ENCODE results near the gene CBLC. TPM values are rescaled to one million over a fixed set of nuclear protein-coding genes. Genes with fewer than 3 reads are reported as not detected.

Gene CBLC
- total and polyA plus RNA-seq, 2 experiments from 2014 or later: not detected

- H3K4me3 ChIP-seq: no peak overlapping the region
- DNase-seq: no peak
- peaks cover 5% of the 10 kb centered on the region; the same call in 1 of the 2 replicates for H3K4me1 ChIP-seq (ENCODE audit: insufficient read depth)
- 47 to 56% methylated on average over 7 of the region's 7 CpGs for WGBS, 2 experiments (ENCODE audit: low coverage in 1 of 2, low lambda C conversion rate in 2 of 2, missing lambda C conversion rate in 2 of 2)
- H4K20me1 ChIP-seq (ENCODE audit: insufficient read depth): no peaks in the 10 kb centered on the region
- H3K9me2 ChIP-seq (ENCODE audit: insufficient read depth): no peaks in the 10 kb centered on the region
- in situ Hi-C loops (cut with MboI): no loop called here
- H3K9ac ChIP-seq: no peak overlapping the region
- H3K79me2 ChIP-seq (ENCODE audit: insufficient read depth): no peaks in the 10 kb centered on the region
- no peaks in the 10 kb centered on the region for H3K9me3 ChIP-seq (ENCODE audit: low read depth)
- H3K4me2 ChIP-seq (ENCODE audit: unreplicated experiment): no peak overlapping the region
- no peak for TF ChIP-seq EZH2 (IDR thresholded peaks at IDR 0.05; ENCODE audit: insufficient read depth, poor library complexity, severe bottlenecking)
- peaks cover 7% of the 10 kb centered on the region; the same call in 1 of the 2 replicates for H3F3A ChIP-seq (ENCODE audit: insufficient read depth)
- no peak overlapping the region for H3K27ac ChIP-seq
- H2AFZ ChIP-seq: no peak overlapping the region
- no peaks in the 10 kb centered on the region for H3K27me3 ChIP-seq (replicated peaks; ENCODE audit: insufficient read depth)
- no peaks in the 10 kb centered on the region for H3K36me3 ChIP-seq (ENCODE audit: low read depth)
Measured at GRCh38 chr19:44806291-44806690, 28.6 kb downstream of the CBLC start.

DNA sequence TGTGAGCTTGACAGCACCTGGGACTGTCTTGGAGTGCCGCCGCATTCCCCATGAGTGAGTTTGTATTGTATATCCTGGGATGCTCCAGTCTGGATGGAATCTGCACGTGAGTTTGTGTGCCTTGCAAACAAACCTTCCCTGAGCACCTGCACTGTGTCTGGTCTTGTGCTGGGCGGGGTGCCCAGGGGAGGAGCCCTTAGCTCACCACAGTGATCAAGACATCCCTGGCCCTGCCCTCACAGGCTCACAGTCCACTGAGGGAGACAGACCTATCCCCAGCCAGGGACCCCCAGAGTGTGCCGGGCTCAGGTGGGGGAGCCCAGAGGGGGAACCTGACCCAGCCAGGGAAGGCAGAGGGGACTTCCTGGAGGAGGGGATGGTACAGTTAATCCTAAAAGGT, 29.5 kb downstream of the CBLC start:
- in situ Hi-C loops (cut with MboI): no loop called here
- H3K27ac ChIP-seq: no peak overlapping the region
- H3K4me3 ChIP-seq: no peak overlapping the region
- no peaks in the 10 kb centered on the region for H3K27me3 ChIP-seq (replicated peaks; ENCODE audit: insufficient read depth)
- H3K9me2 ChIP-seq (ENCODE audit: insufficient read depth): no peaks in the 10 kb centered on the region
- DNase-seq: peak; percentile 16
- H3F3A ChIP-seq (ENCODE audit: insufficient read depth): peaks cover 7% of the 10 kb centered on the region; the same call in 1 of the 2 replicates
- peaks cover 5% of the 10 kb centered on the region; the same call in 1 of the 2 replicates for H3K4me1 ChIP-seq (ENCODE audit: insufficient read depth)
- H3K9me3 ChIP-seq (ENCODE audit: low read depth): no peaks in the 10 kb centered on the region
- no peak overlapping the region for H3K4me2 ChIP-seq (ENCODE audit: unreplicated experiment)
- no peak for TF ChIP-seq EZH2 (IDR thresholded peaks at IDR 0.05; ENCODE audit: insufficient read depth, poor library complexity, severe bottlenecking)
- no peak for TF ChIP-seq EZH2phosphoT487 (IDR thresholded peaks at IDR 0.05; ENCODE audit: insufficient read depth, low read depth)
- no peak overlapping the region for H2AFZ ChIP-seq
- no peaks in the 10 kb centered on the region for H3K36me3 ChIP-seq (ENCODE audit: low read depth)
- no peaks in the 10 kb centered on the region for H3K79me2 ChIP-seq (ENCODE audit: insufficient read depth)
- H3K9ac ChIP-seq: no peak overlapping the region
- WGBS, 2 experiments (ENCODE audit: low coverage in 1 of 2, low lambda C conversion rate in 2 of 2, missing lambda C conversion rate in 2 of 2): 56% methylated on average over 5 of the region's 5 CpGs
- no peaks in the 10 kb centered on the region for H4K20me1 ChIP-seq (ENCODE audit: insufficient read depth)

DNA sequence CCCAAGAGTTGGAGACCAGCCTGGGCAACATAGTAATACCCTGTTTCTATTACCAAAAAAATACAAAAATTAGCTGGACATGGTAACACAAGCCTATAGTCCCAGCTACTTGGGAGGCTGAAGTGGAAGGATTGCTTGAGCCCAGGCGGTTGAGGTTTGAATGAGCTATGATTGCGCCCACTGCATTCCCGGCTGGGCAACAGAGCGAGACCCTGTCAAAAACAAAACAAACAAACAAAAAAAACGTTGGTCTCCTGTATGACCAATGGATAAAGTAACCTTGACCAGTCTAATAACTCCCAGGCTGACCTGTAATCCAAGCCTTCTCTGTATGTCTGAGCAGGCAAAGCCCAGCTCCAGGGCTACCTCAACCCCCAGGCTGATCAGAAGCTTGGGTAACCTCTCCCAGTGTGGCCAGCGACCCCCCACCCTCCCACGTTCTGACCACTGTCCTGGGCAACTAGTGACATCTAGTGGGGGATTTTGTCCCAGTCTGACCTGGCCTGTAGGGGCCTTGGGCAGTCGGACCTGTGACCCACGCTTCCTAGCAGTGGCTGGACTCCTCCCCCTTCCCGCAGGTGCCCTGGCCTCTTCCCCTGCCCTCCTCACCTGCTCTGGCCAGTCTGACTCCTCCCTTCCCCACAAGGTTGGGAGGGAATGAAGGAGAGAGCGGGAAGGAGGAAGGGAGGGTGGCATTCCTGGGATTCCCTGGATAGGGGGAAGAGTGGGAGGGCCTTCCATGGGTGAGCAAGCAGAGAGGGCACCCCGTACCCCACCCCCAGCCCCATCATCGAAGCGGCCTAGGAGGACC, 30.2 kb downstream of the CBLC start:
- no peak overlapping the region for H3K9ac ChIP-seq
- H2AFZ ChIP-seq: no peak overlapping the region
- no peaks in the 10 kb centered on the region for H3K27me3 ChIP-seq (replicated peaks; ENCODE audit: insufficient read depth)
- H4K20me1 ChIP-seq (ENCODE audit: insufficient read depth): no peaks in the 10 kb centered on the region
- peaks cover 7% of the 10 kb centered on the region; the same call in 1 of the 2 replicates for H3F3A ChIP-seq (ENCODE audit: insufficient read depth)
- DNase-seq: peak; percentile 23
- no peak overlapping the region for H3K4me2 ChIP-seq (ENCODE audit: unreplicated experiment)
- no peaks in the 10 kb centered on the region for H3K9me2 ChIP-seq (ENCODE audit: insufficient read depth)
- no peaks in the 10 kb centered on the region for H3K9me3 ChIP-seq (ENCODE audit: low read depth)
- H3K27ac ChIP-seq: no peak overlapping the region
- peaks cover 5% of the 10 kb centered on the region; the same call in 1 of the 2 replicates for H3K4me1 ChIP-seq (ENCODE audit: insufficient read depth)
- TF ChIP-seq EZH2 (IDR thresholded peaks at IDR 0.05; ENCODE audit: insufficient read depth, poor library complexity, severe bottlenecking) (no peak), EZH2phosphoT487 (IDR thresholded peaks at IDR 0.05; ENCODE audit: insufficient read depth, low read depth) (no peak)
- H3K36me3 ChIP-seq (ENCODE audit: low read depth): no peaks in the 10 kb centered on the region
- WGBS, 2 experiments (ENCODE audit: low coverage in 1 of 2, low lambda C conversion rate in 2 of 2, missing lambda C conversion rate in 2 of 2): 30 to 31% methylated on average over 12 to 14 of the region's 14 CpGs
- in situ Hi-C loops (cut with MboI): no loop called here
- no peaks in the 10 kb centered on the region for H3K79me2 ChIP-seq (ENCODE audit: insufficient read depth)
- no peak overlapping the region for H3K4me3 ChIP-seq

DNA sequence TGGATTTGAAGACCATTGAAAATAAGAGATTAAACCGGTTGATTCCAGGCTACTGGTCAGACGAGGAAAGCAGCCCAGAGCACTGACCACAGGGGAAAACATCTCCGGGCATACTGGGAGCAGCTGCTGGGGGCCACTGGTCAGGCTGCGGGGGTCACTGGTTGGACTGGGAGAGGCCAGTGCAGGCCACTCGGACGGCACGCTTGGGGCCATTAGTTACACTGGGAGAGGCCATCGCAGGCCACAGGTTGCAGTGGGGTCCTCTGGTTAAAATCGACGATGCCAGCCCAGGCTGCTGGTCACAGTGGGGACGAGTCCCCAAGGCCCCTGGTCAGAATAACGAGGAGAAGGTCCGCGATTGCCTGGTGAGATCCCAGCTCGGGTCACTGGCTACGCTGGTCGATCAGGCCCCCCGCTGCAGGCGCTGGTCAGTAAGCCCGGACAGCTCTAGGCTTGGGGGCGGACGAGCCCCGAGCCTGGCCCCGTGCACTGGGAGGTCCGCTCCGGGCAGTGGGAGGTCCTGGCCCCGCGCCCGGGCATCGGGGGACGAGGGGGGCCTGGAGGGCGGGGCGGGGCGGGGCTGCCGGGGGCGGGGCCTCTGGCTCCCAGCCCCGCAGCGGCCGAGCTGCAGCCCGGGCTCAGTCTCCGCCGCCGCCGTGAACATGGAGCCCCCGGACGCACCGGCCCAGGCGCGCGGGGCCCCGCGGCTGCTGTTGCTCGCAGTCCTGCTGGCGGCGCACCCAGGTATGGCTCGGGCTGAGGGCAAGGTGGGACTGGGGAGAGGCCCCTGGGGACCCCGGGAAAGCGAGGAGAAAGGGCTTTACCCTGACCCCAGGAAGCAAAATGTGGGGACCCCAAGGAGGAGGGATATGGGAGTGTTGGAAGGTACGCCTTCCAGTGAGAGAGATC, 31.0 kb downstream of the CBLC start, which contains the start of gene BCAM:
Gene BCAM, plus strand, starts transcription at position 641 of the 909 bp plus-strand sequence. Its CDS starts 22 bp downstream, at position 663.
- Histone ChIP-seq H3K9me3 (ENCODE audit: low read depth) (no peaks in the 10 kb centered on the region), H2AFZ (peak within 1 kb of the TSS; percentile 76), H3K4me2 (ENCODE audit: unreplicated experiment) (peak within 1 kb of the TSS; percentile 80), H3F3A (ENCODE audit: insufficient read depth) (peaks cover 7% of the 10 kb centered on the region; the same call in 1 of the 2 replicates), H3K27ac (no peak within 1 kb of the TSS), H3K4me1 (ENCODE audit: insufficient read depth) (peaks cover 5% of the 10 kb centered on the region; the same call in 1 of the 2 replicates), H3K79me2 (ENCODE audit: insufficient read depth) (no peaks in the 10 kb centered on the region), H3K27me3 (replicated peaks; ENCODE audit: insufficient read depth) (no peaks in the 10 kb centered on the region), H3K36me3 (ENCODE audit: low read depth) (no peaks in the 10 kb centered on the region), H4K20me1 (ENCODE audit: insufficient read depth) (no peaks in the 10 kb centered on the region), H3K4me3 (peak within 1 kb of the TSS; percentile 76), H3K9ac (peak within 1 kb of the TSS; percentile 66), H3K9me2 (ENCODE audit: insufficient read depth) (no peaks in the 10 kb centered on the region)
- DNase-seq: peak; percentile 75
- WGBS, 2 experiments (ENCODE audit: low coverage in 1 of 2, low lambda C conversion rate in 2 of 2, missing lambda C conversion rate in 2 of 2): 6 to 9% methylated on average over 29 to 53 of the region's 59 CpGs
- in situ Hi-C loops (cut with MboI): no loop called here
- no peak for TF ChIP-seq EZH2phosphoT487 (IDR thresholded peaks at IDR 0.05; ENCODE audit: insufficient read depth, low read depth)
- TF ChIP-seq EZH2 (IDR thresholded peaks at IDR 0.05; ENCODE audit: insufficient read depth, poor library complexity, severe bottlenecking): no peak
